HG03378 (cell line): Measurements from ENCODE around the gene COL4A2.

Experiments used
- ATAC-seq: cut with Tn5 transposase; IDR thresholded peaks from one replicate; pipeline ENCODE4 v1.9.1; 2021; ENCODE audit warnings: mild to moderate bottlenecking, moderate library complexity; ENCODE audit not compliant: unreplicated experiment

Gene COL4A2

DNA sequence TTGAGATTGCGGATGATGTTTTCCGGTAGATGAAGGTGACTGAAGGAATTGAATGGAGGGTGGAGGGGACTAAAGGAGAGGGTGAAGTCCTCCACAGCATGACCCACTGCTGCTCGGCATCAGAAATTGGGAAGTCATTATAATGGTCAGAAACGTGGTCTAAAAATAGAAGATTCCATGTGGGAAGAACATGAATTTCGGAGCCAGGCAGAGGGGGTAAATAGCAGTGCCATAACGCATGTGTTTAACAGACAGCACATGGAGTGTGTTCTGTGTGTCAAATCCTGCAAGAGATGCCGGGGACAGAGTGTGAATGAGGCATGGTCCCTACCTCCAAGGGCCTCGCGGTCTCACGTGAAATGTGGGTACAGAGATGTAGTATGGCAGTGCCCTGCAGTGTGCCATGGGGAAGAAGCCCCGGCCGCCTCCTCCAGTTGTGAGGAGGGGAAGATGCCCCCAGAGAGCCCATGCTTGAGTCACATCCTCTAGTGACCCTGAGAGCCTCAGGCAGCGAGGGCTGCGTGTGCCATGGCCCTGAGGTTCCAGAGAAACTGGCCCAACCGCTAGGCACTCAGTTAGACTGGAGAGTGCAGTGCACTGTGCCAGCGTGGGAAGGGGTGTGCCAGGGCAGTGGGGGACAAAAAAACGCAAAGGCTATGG is 106.1 kb downstream of the COL4A2 start:
- no peak for ATAC-seq

DNA sequence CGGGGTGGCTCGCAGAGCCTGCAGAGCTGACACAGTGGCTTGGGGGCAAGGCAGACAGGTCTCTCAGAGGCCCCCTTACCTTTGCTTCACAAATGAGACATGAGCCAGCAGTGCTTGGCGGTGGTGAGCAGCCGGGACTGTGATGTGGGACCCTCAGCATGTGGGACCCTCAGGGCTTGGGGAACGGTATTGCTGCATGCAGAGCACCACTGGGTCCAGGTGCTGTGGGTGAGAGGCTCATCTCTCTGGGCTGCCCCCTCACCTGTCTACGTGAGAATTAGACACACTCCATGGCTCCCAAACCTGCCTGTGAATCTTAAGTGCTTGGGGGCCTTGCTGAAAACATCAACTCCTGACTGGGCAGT is 106.6 kb downstream of the COL4A2 start:
- no peak for ATAC-seq

DNA sequence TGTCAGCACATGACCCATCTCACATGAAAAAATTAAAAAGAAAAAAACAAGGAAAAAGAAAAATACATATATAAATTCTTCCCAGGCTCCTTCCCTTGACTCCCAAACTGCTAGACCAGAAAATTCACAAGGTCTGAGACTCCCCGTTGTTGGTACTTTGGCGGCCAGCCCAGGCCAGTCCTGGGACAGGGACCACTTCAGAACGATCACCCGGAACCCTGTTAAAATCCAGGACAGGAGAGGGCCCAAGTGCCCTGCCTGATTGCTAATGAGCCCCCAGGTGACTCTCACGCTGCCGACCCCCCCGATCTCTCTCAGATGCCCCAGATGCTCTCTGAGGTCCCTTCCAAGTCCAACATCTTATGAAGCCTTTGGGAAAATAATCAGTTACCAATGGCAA is 107.2 kb downstream of the COL4A2 start:
- no peak for ATAC-seq

DNA sequence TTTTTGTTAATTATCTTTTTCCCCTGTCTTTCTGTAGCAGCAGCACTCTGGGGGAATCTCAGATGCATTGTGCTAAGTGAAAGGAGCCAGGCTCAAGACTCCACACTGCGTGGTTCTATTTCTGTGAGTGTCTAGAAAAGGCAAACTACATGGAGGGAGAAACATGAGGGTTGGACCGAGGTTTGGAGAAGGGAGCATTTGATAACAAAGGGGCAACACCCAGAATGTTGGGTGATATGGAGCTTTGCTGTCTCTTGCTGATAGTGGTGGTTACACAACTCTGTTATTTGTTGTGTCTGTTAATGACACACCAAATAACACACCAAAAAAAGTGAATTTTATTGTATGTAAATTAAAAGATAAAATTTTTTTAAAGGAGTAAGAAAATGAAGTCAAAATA is 107.8 kb downstream of the COL4A2 start:
- no peak for ATAC-seq

DNA sequence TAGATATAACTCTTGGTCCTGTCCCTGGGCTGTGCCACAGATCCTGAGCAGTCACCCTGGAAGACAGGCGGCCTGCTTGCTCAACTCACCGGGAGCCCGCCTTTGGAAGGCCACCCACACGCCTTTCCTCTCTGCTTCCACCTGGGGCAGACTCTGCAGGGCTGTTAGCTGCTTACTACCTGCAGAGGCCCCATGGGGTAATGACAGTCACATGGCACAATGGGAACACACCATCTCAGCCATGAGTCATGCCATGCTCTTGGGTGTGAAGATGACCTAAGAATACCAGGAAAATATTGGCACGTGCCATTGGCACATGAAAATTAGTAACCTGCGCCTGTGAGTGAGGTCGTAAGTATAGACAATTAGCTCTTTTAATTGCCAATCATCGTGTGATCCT is 108.6 kb downstream of the COL4A2 start:
- ATAC-seq = no peak

DNA sequence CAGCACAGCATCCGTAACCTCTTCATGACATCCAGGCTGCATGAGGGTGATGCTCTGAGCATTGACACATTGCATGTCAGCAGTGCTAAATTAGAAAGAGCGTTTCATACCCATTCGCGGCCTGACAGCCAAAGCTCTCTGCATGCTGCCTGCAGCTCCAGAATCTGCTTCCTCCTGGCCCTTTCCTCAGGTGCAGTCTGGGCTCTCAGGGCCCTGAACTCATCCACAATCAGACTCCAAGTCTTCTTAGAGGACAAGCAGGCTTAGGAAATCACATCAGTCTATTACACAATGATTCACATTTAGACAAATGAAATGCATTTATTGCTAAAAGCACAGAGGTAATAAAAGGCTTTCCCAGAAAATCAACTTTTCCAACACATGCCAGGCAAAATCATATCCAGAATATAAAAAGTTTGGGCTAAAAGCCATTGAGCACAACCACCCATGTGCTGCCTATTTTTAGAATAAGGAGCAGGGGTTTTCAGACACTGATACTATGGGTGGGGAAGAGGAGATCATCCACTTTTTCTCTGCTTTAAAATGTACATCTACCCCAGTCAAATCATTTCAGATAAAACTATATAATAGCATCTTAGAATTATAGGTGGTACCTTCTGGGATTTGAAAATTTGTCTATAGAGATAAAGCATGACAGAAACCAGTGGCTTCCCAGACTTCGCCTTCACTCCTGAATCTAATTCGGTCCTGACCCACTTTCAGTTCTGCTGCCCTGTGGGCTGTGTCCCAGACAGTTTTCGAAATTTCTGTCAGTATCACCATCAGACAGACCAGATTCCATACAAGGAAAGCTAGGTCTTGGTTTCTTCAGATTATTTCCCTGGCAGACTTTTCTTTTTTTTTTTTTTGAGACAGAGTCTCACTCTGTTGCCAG is 109.3 kb downstream of the COL4A2 start:
- ATAC-seq = no peak

DNA sequence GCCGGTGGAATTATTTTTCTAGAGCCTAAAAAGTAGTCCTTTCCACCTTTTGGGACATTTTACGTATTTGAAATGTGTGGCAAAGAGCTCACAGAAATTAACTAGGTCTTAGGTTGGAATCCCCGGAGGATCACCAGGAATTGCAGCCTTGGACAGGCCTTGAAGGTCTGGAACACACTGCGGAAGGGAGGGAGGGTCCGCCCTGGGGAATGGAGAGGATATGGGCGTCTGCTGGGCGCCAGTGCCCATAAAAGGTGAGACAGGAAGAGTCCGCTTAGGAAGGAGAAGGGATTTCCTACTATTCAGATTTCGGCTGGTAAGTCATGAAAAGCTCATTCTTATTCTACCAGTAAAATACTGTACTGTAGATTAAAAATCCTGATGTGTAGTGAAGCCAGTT is 111.9 kb downstream of the COL4A2 start:
- ATAC-seq = no peak

DNA sequence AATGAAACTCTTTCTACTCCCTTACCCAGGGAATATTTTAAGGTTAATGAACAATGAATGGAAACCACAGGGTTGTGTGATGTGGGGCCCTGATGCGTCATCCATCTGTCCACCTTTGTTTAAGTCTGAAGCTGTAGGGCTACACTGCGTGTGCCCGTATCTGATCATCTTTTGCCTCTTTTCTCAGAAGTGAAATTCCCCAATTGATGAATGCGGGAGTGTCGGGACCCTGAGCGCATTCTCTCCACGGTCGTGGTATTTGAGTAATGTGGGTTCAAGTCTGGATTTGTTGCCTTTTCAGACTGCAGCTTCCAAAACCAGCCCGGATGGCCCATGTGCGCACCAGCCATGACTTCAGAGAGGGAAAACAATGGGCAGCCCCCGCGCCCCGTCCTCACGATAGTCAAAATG is 112.3 kb downstream of the COL4A2 start:
- ATAC-seq = peak; percentile 47

DNA sequence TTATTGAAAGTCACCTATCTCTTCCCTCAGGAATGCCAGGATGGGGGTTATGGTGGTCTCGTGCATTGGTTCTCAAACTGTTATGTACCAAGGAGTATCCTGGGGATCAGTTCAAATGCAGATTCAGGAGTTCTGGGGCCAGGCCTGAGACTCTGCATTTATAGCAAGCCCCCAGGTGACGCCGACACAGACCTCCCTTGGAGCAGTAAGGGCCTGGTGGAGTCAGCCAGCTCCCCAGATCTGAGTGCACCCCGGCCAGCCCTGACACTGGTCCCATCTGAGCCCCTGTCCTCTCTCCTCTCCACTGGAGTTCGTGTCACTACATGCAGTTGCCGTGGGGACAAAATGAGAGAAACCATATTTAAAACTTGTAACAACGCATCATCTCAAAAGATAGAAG is 112.9 kb downstream of the COL4A2 start:
- ATAC-seq = no peak

DNA sequence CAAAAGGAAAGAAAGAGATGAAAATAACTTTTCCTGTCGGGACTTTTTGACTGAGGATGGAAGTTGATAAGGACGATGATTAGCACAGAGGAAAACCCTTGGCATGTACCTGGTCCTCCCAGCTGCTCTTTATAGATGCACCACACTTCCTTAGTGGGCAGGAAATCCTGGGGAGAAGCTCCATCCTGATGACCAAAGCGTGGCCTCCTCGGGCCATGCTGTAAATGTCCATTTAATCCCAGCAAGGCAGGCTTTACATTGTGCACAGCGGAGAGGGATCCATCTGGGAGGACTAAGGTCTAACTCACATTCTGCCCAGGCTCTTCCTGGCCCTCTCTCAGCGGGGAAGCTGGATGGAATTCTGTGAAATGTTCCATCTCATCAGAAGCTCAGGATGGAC is 113.5 kb downstream of the COL4A2 start:
- ATAC-seq = no peak

DNA sequence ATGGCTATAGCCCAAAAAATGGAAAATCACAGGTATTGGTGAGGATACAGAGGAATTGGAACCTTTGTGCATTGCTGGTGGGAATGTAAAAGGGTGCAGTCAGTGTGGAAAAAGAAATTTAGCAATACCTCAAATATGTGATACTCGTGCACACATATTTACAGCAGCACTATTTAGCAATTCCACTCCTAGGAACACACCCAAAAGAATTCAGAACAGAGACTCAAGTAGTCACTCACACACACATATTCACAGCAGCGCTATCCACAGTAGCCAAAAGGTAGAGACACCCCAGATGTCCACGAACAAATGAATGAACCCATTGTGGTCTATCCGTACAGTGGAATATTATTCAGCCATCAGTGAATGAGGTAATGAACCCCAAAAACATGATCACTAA is 114.0 kb downstream of the COL4A2 start:
- no peak for ATAC-seq

DNA sequence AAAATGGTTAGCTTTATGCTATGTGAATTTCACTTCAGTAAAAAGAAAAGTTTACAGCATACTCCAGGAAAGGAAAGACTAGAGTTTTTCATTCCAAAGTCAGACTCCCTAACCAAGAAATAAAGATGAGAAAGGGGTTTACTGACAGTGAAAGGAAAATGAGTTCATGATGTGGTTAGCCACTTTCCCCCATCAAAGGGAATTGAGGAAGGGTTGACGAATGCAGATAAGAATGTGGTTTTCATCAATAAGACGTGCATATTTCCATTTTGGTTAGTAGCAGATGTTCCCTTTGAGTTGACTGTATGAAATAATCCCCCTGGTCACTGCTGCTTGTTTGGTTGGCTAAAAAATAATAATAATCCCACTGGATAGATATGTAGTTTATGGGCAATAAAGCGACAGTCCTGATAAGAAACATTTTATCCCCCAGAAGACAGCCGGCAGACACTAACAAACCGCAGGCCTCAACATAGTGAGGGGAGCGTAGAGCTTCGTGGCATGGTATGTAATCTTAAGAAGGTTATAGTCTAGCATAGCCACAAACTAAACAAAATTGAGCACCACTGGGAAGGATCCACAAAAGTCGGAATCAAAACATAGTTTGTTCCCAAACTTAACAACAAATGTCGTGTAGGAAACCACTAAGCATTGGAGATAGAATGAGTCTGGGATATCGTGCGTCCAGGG is 114.8 kb downstream of the COL4A2 start:
- ATAC-seq = no peak

DNA sequence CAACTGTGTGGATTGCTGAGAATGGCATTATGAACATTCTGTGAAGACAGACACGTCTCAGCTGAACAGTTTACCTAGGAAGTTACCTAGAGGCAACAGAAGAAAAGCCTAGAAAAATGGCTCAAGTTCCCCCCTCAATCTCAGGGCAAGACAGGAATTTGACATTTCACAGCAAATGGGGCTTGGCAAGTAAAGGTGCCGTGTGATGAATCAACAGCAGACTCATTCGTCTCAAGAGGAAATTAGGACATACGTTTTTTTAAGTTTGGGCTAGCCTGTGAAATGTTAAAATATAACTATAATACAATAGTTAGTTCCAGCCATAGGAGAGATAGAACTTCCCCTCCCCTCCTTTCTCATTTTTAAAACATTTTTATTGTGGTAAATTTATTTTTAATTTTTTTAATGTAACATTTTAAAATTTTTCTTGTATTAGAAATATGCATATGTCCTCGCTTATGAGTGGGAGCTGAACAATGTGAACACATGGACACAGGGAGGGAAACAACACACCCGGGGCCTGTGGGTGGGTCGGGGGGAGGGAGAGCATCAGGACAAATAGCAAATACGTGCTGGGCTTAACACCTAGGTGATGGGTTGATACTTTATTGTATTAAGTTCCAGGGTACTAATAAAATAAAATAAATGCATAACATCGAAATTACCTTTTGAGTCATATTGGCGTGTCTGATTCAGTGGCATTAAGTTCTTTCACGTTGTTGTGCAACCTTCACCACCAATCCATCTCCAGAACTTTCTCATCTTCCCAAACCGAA is 116.0 kb downstream of the COL4A2 start:
- no peak for ATAC-seq

DNA sequence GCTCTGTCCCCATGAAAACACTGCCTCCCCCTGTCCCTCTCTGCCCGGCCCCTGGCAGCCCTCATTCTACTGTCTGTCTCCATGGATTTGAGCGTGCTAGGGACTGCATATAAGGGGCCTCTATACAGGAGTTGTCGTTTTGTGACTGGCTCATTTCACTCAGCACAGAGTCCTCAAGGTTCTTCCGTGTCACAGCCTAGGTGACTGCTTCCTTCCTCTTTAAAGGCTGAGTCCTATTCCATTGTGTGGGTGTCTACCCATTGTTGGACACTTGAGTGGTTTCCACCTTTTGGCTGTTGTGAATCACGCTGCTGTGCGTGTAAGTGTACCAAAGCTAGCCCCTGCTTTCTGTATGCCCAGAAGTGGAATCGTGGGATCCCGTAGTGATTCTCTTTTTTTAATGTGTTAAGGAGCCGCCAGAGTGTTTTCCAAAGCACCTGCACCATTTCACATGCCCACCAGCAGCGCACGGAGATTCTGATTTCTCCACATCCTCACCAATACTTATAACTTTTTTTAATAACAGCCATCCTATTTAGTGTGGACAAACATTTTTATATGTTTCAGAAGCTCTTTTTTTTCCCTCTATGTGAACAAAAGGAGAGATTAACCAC is 116.7 kb downstream of the COL4A2 start:
- no peak for ATAC-seq

DNA sequence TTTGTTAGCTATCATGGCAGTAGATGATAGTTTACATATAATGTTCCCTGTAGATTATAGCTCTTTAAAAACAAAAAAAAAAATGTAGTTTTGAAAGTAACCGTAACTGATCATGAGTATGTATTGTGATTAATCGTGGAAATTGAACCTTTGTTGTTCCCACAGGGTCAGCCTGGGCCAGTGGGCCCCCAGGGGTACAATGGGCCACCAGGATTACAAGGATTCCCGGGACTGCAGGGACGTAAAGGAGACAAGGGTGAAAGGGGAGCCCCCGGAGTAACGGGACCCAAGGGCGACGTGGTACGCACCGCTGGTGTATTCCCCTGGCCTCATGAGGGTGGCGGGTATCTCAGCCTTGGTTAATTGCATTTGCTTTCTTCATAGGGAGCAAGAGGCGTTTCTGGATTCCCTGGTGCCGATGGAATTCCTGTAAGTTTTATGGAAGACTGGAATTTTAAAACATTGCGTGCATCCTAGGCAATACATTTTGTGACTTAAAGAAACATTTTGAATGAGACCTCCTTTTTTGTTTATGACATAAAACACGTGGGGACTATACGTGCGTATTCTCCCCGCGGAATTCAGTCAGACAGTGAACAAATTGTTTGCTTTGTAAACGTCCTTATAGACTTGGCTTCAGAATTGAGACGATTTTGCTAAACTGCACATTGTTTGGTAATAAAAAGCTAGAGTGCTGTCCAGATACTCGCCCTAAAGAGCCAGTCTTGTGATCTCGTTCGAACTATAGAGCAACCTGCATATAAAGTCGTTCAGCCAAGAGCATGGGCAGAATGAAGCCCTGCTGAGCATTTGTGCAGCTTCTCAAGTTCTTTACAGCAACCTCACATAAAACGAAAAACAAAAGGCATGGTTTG is 117.7 kb downstream of the COL4A2 start:
- ATAC-seq = no peak

DNA sequence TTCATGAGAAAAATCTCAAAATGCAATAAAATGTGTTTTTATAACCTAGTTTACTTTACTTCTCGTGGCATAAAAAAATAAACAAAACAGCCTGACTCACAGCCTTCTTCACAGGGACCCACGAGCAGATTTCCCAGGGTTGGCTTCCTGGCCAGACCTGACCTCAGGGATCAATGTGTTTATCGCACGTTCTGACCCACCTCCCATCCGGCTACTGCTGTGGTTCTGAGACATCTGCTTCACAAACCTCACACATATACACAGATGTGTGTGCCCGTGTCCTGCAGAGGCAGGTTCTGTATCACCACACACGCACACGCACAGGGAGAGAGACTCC is 118.3 kb downstream of the COL4A2 start:
- no peak for ATAC-seq

DNA sequence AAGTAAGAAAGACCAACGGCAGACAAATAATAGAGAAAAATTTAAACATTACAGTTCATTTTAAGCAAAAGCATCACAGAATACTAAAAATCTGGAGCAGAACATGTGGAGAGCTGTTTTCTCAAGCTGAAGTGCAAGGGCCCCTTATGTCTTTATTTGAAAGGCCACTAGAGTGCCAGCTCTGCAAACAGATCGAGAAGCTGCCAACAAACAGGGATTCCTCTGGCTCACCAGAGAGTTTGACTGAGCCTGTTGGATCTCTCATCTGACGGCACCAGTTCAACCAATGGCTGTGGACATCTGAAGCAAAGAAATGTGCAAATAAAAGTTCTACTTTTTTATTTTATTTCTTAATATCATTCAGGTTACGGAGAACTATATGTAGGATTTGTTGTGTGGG is 119.7 kb downstream of the COL4A2 start:
- ATAC-seq = no peak

DNA sequence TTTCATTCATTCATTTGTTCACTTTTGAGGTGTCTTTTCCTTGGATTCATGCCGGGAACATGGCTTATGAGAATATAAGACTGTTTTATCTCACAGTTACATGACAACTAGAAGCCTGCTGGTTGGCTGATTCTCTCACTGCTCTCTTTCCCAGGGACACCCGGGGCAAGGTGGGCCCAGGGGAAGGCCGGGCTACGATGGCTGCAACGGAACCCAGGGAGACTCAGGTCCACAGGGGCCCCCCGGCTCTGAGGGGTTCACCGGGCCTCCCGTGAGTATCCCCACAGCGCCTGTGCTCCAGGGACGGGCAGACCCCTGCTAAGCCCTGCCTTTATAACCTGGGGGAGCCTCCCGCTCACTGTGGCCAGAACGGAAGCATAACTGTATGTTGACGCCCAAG is 121.2 kb downstream of the COL4A2 start:
- no peak for ATAC-seq

DNA sequence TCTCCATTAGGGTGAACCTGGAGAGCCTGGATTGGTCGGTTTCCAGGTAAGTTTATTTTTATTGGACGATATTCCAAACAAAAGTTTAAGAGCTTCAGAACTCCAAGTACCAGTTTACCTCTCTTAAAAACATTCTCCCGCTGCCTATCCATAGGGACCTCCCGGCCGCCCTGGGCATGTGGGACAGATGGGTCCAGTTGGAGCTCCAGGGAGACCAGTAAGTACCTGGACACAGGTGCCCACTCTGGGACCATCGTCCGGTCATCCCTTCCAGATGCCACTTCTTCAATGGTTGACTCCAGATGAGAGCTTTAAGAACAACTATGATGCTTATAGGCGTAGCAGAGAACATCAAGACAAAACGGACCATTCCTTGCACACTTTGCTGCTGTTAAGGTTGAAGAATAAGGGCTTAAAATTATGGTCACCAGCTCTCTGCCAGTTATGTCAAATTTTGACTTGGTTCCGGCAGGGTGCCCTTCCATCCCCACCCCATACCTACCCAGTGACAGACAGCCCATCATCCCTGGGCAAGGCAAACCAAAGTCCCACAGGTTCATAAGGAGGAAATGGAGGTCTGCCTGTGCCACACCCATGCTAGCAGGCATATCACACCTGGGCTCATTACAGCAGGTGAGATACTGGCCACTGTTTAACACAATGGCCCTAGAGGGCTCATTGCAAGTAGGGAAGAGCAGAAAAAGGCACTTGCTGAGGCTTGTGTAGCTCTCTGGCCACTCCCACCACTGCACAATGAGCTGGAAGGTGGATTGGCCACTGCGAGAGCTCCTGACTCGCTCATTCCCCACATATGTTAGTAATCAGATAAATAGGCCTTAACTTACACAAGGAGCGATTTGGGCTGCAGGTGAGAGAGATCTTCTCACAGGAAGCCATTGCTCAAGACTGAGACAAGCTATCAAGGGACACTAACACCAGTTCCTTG is 123.6 kb downstream of the COL4A2 start:
- ATAC-seq = no peak
